Naive thymus-derived CD8-positive, alpha-beta T cell (primary cell): ENCODE measurements around the gene MAPK7. TPM values are rescaled to one million over a fixed set of nuclear protein-coding genes. Genes with fewer than 3 reads are reported as not detected.

Source experiments
- ATAC-seq, 2 donors: fragments of 150-1000 bp; cut with Tn5 transposase in 1 of 2; sonication (Bioruptor Pico), chemical (Tn5 transposase) in 1 of 2; 1 replicate in 1 of 2; 2 replicates in 1 of 2; pipeline ENCODE4 v1.10.0; 2021; ENCODE audit warnings: mild to moderate bottlenecking in 2 of 2, moderate library complexity in 2 of 2
- POLR2A ChIA-PET: fragments of 350-600 bp; sonication (Branson Sonifier 250); formaldehyde crosslinking; loops from one replicate; lab custom pipeline; 2021; ENCODE audit warnings: antibody characterized with exemption; lab: Charles Lee
- DNase-seq, 10 donors: peaks; one replicate each; pipeline versions ENCODE4 v3.0.0 to v3.0.0-alpha.2; 2020 to 2022
- H3K27ac Mint-ChIP-seq, 10 donors: one replicate each; pipeline ENCODE4 v1.8.0; 2020 to 2022; ENCODE audit warnings: mild to moderate bottlenecking in 10 of 10, mixed read lengths in 10 of 10, moderate library complexity in 4 of 10, inconsistent platforms in 1 of 10
- H3K27me3 Mint-ChIP-seq, 5 donors: one replicate each; pipeline ENCODE4 v1.8.0; 2021 to 2022; ENCODE audit warnings: mixed read lengths in 5 of 5
- H3K36me3 Mint-ChIP-seq, 3 donors: one replicate each; pipeline ENCODE4 v1.8.0; 2020 to 2022; ENCODE audit warnings: mixed read lengths in 3 of 3, mild to moderate bottlenecking in 2 of 3, inconsistent platforms in 1 of 3
- H3K4me1 Mint-ChIP-seq, 4 donors: one replicate each; pipeline ENCODE4 v1.8.0; 2021 to 2022; ENCODE audit warnings: mixed read lengths in 4 of 4
- H3K4me3 Mint-ChIP-seq, 10 donors: one replicate each; pipeline ENCODE4 v1.8.0; 2020 to 2022; ENCODE audit warnings: mild to moderate bottlenecking in 10 of 10, mixed read lengths in 10 of 10, moderate library complexity in 6 of 10, inconsistent platforms in 1 of 10
- H3K9me3 Mint-ChIP-seq, 9 donors: one replicate each; pipeline ENCODE4 v1.8.0; 2020 to 2022; ENCODE audit warnings: mixed read lengths in 9 of 9, mild to moderate bottlenecking in 3 of 9, inconsistent platforms in 1 of 9, moderate library complexity in 1 of 9
- polyA plus RNA-seq, 3 donors: library from polyadenylated mRNA; unstranded; fragments of 300-500 nt; fragmentation: Illumina TruSeq; gene quantifications; one replicate each; pipeline ENCODE4 v1.2.3, GENCODE V29; 2021
- total RNA-seq, 8 experiments: library from RNA in 2 of 8; stranded (reverse) in 2 of 8; gene quantifications; one replicate each; pipeline ENCODE4 v1.2.3 and lab custom pipeline; 2021 to 2026

MAPK7 gene
- total and polyA plus RNA-seq, 5 experiments from 2014 or later = 2.9 to 22.2 (median 7.7) TPM

DNA sequence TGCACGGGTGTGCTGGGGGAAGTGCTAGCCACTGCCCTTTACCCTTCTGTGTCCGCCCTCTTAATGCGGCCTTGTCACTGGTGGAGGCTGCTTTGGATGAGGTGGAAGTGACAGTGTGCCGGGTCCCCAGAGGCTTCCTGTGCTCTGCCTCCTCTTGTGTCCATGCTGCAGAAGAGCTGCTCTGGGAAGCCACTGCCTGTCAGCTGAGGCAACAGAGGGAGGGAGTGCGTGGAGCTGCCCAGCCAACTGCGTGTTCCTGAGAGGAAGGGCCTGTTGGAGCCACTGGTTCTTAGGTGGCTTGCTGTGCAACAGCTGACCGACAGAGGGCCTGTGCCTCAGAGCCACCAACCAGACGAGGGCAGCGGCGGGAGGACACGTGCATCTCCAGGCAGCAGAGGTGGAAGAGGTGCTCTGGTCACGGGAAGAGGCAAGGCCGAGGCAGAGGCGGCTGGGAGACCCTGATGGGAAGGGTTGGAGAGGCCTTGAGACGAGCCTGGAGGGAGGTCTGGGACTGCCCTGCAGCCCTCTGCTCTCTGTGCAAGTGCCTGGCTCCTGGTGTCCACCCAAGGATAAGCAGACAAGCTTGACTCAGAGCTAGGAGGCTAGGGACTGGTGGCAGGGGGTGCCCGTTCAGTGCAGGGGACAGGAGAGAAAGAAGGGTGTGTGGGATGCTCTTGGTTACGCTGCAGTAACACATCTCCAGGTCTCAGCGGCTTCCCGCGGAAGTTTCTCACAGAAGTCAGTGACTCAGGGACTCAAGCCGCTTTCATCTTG lies 41.2 kb upstream of the MAPK7 start:
- peak overlapping the region in 1 of 10 donors; percentile 87 for H3K27ac Mint-ChIP-seq
- ATAC-seq = no peak
- H3K4me3 Mint-ChIP-seq = no peak overlapping the region
- H3K27me3 Mint-ChIP-seq = peaks cover 21 to 72% (median 32%) of the 10 kb centered on the region in 5 donors
- H3K36me3 Mint-ChIP-seq = no peaks in the 10 kb centered on the region
- DNase-seq = peak in 2 of 10 donors; percentile 13 to 58
- H3K9me3 Mint-ChIP-seq = no peaks in the 10 kb centered on the region
- POLR2A ChIA-PET = interaction anchor here (0.5 kb wide), 1 partner anchor 96 kb away, joined by 3 read pairs; no protein-coding TSS in a partner anchor
- no peaks in the 10 kb centered on the region for H3K4me1 Mint-ChIP-seq

DNA sequence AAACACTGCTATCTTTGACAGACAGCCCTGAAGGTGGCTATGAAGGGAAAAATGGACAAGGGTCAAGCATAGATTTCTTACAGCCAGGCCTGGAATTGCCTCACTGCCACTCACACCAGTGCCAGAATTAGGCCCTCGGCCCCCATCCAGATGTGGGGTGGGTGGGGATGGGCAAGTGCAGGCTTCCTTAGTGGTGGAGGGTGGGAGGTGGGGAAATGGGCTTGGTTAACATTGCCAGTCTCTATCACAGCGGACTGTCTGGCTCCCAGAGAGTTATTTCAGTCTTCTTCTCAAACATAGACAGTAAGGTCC lies 40.6 kb upstream of the MAPK7 start:
- no peaks in the 10 kb centered on the region for H3K36me3 Mint-ChIP-seq
- no peaks in the 10 kb centered on the region for H3K4me1 Mint-ChIP-seq
- POLR2A ChIA-PET = no interaction called here
- no peak overlapping the region for H3K4me3 Mint-ChIP-seq
- peaks cover 22 to 77% (median 32%) of the 10 kb centered on the region in 5 donors for H3K27me3 Mint-ChIP-seq
- no peak overlapping the region for H3K27ac Mint-ChIP-seq
- ATAC-seq (peak in 1 of 2 donors; percentile 39), DNase-seq (no peak)
- H3K9me3 Mint-ChIP-seq = no peaks in the 10 kb centered on the region

DNA sequence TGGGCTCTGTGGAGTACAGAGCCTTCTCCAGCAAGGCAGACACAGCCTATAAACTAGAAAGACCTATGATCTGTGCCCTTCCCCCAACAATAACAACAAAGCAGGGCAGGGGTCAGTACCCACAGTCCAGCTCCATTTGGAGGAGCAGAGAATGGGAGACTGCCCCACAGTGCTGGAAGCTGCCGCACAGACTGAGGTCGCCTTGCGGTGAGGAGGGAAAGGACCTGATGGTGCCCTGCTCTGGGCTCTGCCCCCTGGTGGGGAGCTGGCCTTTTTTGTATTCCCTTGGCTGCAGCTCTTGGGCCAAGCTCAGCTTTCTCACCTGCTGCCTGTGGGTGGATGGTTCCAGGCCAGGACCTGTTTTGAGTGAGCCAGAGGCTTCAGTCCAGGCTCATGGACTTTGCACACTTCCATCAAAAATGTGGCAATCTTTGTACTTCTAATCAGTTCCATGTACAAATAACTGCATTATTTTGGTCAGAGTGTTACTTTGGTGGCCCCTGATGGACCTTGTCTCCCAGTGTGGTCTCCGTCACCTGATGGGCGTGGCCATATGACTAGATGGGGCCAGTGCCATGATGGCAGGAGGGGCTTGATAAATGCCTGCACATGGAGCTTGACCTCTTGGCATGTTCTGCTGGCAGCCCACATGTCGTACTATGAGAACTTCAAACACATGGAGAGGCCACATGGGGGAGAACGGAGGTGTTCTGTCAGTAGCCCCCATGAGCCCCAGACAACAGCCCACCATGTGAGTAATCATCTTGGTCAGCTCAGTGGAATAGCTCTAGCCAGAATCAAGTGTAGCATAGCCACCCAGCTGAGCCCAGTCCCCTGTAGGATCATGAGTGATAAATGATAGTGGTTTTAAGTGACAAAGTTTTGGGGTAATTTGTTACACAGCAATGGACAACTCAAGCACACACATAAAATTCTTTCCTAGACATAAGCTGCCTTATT lies 40.0 kb upstream of the MAPK7 start:
- POLR2A ChIA-PET = no interaction called here
- peak; percentile 94 to 99 for ATAC-seq

DNA sequence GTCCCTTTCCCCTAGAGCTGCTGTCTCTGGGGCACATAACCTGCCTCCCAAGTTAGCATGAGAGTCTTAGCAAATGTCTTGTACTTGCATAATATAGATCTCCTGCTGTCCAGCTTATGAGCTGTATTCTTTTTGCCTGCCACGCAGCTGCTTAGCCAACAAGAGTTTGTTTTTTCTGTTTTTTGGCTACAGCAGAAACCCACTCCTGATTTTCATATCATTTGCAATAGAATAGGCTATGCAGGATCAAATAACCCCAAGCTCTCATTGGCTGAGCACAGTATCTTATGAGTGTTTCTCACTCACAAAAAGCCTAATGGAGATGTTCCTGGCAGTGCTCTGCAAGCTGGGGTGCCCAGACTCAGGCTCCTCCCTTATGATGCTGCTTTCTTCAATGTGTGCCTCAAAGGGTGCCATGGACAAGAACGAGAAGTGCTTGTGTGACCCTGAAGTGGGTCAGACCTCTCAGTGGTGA lies 38.9 kb upstream of the MAPK7 start:
- no peak overlapping the region for H3K27ac Mint-ChIP-seq
- no peaks in the 10 kb centered on the region for H3K9me3 Mint-ChIP-seq
- H3K27me3 Mint-ChIP-seq = peaks cover 22 to 74% (median 34%) of the 10 kb centered on the region in 5 donors
- H3K4me3 Mint-ChIP-seq = no peak overlapping the region
- peak in 1 of 10 donors; percentile 10 for DNase-seq
- H3K4me1 Mint-ChIP-seq = no peaks in the 10 kb centered on the region
- POLR2A ChIA-PET = no interaction called here
- no peaks in the 10 kb centered on the region for H3K36me3 Mint-ChIP-seq
- no peak for ATAC-seq

More for the DNA sequence above, 40.0 kb upstream of the MAPK7 start:
- Mint-ChIP-seq H3K4me1 (no peaks in the 10 kb centered on the region), H3K27me3 (peaks cover 22 to 82% (median 34%) of the 10 kb centered on the region in 5 donors), H3K27ac (no peak overlapping the region), H3K4me3 (no peak overlapping the region), H3K36me3 (no peaks in the 10 kb centered on the region), H3K9me3 (no peaks in the 10 kb centered on the region)
- DNase-seq = peak; percentile 37 to 80 (median 55)

DNA sequence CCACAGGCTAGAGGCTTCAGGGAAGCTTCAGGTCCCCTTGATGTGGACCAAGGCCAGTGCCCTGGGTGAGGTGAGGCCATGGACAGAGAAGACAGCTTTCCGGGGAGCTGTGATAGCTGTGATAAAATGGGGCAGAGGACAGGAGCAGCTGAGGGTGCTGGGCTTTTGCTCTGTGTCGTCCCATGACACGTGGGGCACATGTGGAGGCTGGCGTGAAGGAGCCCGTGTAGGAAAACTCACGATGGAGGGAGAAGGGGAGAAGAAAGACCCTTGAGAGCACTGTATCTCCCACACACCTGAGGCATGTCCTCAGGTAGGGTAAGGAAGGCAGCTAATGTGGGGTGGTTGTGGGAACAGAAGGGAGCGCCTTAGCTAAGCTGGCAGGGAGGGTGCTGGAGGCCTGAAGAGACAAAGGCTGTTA lies 37.1 kb upstream of the MAPK7 start:
- POLR2A ChIA-PET = interaction anchor here (1.4 kb wide), 1 partner anchor 16 kb away, joined by 3 read pairs; no protein-coding TSS in a partner anchor
- H3K4me1 Mint-ChIP-seq = no peaks in the 10 kb centered on the region
- H3K4me3 Mint-ChIP-seq = no peak overlapping the region
- H3K27ac Mint-ChIP-seq = peak overlapping the region in 1 of 10 donors; percentile 61
- H3K36me3 Mint-ChIP-seq = no peaks in the 10 kb centered on the region
- ATAC-seq (no peak), DNase-seq (peak in 2 of 10 donors; percentile 16 to 30)
- H3K27me3 Mint-ChIP-seq = peaks cover 22 to 57% (median 26%) of the 10 kb centered on the region in 5 donors
- H3K9me3 Mint-ChIP-seq = no peaks in the 10 kb centered on the region

DNA sequence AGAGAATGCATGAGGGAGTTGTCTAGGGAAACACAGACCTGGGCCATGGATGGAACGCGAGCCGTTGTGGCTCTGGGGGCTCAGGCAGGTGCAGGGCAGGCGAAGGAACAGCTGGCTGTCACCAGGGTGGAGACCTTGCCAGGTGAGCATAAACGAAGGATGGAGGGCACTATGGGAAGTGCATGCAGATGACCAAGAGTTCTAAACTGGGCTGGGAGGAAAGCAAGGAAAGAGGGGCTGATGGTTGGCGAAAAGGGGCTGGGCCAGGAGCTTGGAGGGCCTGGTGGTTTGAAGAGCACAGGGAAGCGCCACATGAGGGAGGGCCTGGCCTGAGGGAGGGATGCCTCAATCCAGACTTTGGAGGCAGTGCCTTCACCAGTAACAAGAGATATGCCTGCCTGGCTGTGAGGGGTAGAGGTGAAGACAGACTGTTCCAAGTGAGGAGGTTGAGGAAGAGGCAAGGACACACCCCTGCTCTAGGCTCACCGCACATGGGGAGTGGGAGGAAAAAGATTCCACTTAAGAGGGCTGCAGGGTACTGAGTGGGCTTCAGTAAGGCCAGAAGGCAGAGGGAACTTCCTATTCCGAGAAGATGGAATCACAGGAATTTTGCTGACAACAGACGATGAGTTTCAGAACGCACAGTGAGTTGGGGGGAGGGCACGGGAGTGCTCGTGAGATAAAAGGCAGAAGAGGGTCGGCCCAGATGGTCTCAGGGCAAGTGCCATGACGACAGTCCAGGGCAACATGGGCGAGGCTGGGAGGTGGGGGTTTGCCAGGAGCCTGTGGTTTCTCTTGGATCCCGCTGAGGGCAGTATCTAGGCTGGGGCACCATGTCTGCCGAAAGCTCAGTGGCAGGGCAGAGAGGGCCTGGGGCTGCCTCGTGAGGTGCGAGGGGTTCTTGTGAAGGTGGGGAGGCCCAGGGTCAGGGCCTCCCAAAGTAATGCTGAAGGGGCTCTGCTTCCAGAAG lies 36.4 kb upstream of the MAPK7 start:
- no peaks in the 10 kb centered on the region for H3K4me1 Mint-ChIP-seq
- peak in 1 of 10 donors; percentile 56 for DNase-seq
- H3K27ac Mint-ChIP-seq = no peak overlapping the region
- H3K4me3 Mint-ChIP-seq = no peak overlapping the region
- H3K27me3 Mint-ChIP-seq = peaks cover 22 to 53% (median 26%) of the 10 kb centered on the region in 5 donors
- POLR2A ChIA-PET = interaction anchor here (1.4 kb wide), 1 partner anchor 16 kb away, joined by 3 read pairs; no protein-coding TSS in a partner anchor
- no peaks in the 10 kb centered on the region for H3K9me3 Mint-ChIP-seq
- no peaks in the 10 kb centered on the region for H3K36me3 Mint-ChIP-seq
- no peak for ATAC-seq

DNA sequence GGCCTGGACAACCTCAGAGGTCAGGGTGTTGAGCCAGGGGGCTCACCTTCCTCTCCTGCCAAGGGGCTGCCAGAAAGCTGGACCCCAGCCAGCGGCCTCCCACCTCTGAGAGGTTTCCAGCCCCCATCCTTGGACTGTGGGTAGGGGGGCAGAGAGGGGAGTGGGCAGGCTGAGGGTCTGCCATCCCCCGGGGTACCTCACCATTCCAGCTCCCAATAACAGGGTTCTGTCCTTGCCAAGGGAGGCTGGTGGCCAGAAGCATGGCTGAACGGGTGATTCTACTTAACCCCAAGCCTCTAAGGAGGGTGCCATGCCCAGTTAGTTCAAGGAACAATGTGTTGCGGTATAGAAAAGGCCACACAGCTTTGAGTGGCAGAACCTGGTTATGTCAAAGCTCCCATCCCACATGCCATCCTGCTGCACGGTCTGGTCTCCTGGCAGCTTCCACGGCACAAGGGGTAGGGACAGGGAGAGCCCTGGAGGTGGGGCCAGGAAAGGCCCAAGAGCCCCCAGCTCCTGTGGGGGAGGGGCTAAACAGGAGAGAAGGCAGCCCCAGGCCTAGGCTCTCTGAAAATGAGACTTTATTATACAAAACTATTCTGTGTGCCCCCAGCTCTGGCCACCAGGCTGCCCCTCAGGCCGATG lies 35.6 kb upstream of the MAPK7 start:
- ATAC-seq (no peak), DNase-seq (peak in 2 of 10 donors; percentile 4 to 42)
- Mint-ChIP-seq H3K27me3 (peaks cover 19 to 46% (median 26%) of the 10 kb centered on the region in 5 donors), H3K36me3 (no peaks in the 10 kb centered on the region), H3K27ac (no peak overlapping the region), H3K9me3 (no peaks in the 10 kb centered on the region), H3K4me1 (no peaks in the 10 kb centered on the region), H3K4me3 (no peak overlapping the region)
- POLR2A ChIA-PET = no interaction called here

DNA sequence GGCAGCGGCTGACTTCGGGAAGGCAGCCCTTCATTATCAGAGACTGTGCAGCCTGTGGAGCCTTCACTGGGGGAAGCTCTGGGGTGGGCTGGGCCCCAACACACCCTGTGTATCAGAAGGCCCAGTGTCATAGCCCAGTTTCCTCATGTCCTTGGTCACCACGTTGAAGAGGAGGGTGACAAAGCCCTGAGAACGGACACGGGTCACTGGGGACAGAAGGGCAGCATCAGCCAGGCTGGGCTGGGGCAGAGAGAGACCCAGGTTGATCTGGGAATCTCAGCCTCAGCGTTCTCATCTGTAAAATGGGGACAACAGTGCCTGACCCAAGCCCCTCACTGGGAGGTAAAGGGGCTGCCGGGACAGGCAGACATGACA lies 35.1 kb upstream of the MAPK7 start:
- Mint-ChIP-seq H3K36me3 (no peaks in the 10 kb centered on the region), H3K9me3 (no peaks in the 10 kb centered on the region), H3K27me3 (peaks cover 18 to 43% (median 25%) of the 10 kb centered on the region in 5 donors), H3K4me1 (no peaks in the 10 kb centered on the region), H3K4me3 (no peak overlapping the region), H3K27ac (no peak overlapping the region)
- no peak for DNase-seq
- POLR2A ChIA-PET = no interaction called here
- no peak for ATAC-seq

DNA sequence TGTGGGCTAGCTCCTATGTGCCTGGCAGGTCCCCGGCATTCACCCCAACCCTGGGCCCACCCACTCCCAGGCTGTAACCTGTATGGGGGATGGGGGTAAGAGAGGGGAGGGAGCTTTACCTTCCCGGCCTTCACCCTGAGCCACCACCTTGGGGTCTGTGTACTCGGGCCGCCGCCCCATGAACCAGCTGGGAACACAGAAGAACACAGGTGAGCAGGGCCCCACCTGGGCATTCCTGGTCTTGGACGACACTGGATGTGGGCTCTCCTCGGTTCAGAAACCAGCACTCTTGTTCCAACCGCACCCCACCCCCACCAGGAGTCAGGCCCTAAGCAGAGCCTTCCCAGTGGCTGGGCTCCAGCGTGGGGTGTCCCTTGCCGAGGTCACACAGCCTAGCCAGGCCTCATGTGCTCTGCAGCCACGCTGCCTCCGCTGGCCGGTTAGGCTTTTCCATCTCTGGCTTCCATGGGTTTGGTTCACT lies 34.6 kb upstream of the MAPK7 start:
- Mint-ChIP-seq H3K4me1 (no peaks in the 10 kb centered on the region), H3K4me3 (no peak overlapping the region), H3K9me3 (no peaks in the 10 kb centered on the region), H3K27ac (no peak overlapping the region), H3K36me3 (no peaks in the 10 kb centered on the region), H3K27me3 (peaks cover 15 to 39% (median 22%) of the 10 kb centered on the region in 5 donors)
- DNase-seq (peak in 1 of 10 donors; percentile 47), ATAC-seq (no peak)
- POLR2A ChIA-PET = no interaction called here

DNA sequence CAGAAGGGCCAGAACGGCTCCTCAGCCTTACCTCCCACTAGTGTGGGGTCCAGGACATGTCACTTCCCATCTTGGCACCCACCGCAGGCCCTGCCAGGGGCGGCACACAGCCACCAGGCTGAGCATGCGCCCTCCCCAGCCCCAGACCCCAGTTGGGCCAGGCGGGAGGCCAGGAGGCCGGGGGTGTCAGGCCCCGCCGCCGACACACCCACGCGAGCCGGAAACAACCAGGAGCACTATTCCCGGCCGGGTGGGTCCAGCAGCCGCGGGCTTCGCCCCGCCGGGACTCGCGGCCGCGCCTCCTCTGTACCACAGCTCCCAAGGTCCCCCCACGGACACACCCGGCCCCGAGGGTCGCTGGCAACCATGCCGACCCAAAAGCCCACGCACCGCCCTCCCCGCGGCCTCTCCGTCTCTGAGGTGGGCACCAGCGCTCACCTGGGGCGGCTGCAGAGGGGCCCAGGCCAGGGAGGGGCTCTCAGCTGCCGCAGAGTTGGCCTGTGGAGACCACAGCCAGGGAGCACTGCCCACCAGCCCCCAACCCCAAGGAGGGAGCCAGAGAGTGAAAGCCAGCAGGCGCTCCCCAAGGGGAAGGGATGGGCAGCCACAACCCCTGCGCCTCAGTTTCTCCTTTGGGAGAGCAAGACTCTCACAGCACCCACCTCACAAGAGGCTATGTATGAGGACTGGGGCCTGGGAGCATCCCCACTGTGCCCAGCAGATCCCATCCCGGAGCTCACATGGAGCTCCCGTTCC lies 33.8 kb upstream of the MAPK7 start:
- Mint-ChIP-seq H3K27ac (no peak overlapping the region), H3K4me1 (no peaks in the 10 kb centered on the region), H3K36me3 (no peaks in the 10 kb centered on the region), H3K4me3 (no peak overlapping the region), H3K9me3 (no peaks in the 10 kb centered on the region), H3K27me3 (peaks cover 15 to 31% (median 16%) of the 10 kb centered on the region in 5 donors)
- DNase-seq (peak in 1 of 10 donors; percentile 58), ATAC-seq (no peak)
- POLR2A ChIA-PET = no interaction called here

DNA sequence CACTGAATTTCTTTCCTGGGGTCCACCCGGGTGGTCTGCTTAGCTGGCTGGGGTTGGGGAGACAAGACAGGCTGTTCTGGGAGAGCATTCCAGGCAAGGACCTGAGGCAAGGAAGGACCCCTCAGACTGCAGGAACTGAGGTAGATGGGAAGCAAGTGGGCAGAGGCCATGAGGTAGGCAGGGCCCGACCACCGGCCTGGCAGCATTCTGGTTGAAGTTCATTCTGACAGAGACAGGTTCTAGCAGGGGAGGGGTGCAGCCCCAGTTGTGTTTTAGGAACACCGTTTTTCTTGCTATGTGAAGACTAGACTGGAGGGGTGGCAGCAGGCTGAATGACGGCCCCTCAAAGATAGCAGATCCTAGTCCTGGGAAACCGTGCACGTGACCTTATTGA lies 33.2 kb upstream of the MAPK7 start:
- Mint-ChIP-seq H3K27ac (no peak overlapping the region), H3K4me1 (no peaks in the 10 kb centered on the region), H3K36me3 (no peaks in the 10 kb centered on the region), H3K27me3 (peaks cover 14 to 28% (median 15%) of the 10 kb centered on the region in 5 donors), H3K4me3 (no peak overlapping the region), H3K9me3 (no peaks in the 10 kb centered on the region)
- ATAC-seq (no peak), DNase-seq (peak in 1 of 10 donors; percentile 10)
- POLR2A ChIA-PET = no interaction called here
